OCI-LY1 (cell line): ENCODE results near the gene GCK.

Experiments used
- EZH2 ChIP-seq: fragments of 200-600 bp; sonication (generic), shearing (Covaris generic); IDR thresholded peaks from 2 replicates; pipeline ENCODE4 v1.8.0; 2017; ENCODE audit warnings: borderline replicate concordance, mixed run types, mild to moderate bottlenecking, antibody characterized with exemption, low read length, moderate library complexity, mixed read lengths
- TF ChIP-seq, protein P1 (sequence below): fragments of 200-600 bp; sonication (generic), shearing (Covaris generic); IDR thresholded peaks from 2 replicates; pipeline ENCODE4 v1.5.1; 2017; ENCODE audit warnings: mild to moderate bottlenecking, antibody characterized with exemption, low read length, moderate library complexity, mixed read lengths

DNA sequence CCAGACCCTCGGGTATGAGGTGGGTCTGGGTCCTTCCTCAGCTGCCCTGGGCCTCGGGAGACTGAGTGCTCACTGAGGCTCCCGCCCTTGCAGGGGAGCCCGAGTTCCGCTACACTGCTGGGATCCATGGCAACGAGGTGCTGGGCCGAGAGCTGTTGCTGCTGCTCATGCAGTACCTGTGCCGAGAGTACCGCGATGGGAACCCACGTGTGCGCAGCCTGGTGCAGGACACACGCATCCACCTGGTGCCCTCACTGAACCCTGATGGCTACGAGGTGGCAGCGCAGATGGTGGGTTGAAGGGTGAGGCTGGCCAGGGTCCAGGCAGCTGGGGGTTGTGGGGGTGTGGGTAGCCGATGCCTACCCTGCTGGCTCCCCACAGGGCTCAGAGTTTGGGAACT, 77.5 kb downstream of the GCK start:
- TF ChIP-seq, protein P1, sequence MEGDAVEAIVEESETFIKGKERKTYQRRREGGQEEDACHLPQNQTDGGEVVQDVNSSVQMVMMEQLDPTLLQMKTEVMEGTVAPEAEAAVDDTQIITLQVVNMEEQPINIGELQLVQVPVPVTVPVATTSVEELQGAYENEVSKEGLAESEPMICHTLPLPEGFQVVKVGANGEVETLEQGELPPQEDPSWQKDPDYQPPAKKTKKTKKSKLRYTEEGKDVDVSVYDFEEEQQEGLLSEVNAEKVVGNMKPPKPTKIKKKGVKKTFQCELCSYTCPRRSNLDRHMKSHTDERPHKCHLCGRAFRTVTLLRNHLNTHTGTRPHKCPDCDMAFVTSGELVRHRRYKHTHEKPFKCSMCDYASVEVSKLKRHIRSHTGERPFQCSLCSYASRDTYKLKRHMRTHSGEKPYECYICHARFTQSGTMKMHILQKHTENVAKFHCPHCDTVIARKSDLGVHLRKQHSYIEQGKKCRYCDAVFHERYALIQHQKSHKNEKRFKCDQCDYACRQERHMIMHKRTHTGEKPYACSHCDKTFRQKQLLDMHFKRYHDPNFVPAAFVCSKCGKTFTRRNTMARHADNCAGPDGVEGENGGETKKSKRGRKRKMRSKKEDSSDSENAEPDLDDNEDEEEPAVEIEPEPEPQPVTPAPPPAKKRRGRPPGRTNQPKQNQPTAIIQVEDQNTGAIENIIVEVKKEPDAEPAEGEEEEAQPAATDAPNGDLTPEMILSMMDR: no peak
- TF ChIP-seq EZH2: no peak
